HG02798 (cell line): ENCODE measurements around the gene NTN5.
"Not testable (repeated sequence)": the region's sequence is repeated elsewhere in the genome, so short reads cannot be mapped to it uniquely, and the experiment has no call there.

ENCODE experiments used
- ATAC-seq: cut with Tn5 transposase; IDR thresholded peaks from one replicate; pipeline ENCODE4 v1.9.1; 2021; ENCODE audit warnings: mild to moderate bottlenecking; ENCODE audit not compliant: unreplicated experiment, poor library complexity

The NTN5 gene

GRCh38 chr19:48633148-48634035 lies 39.4 kb downstream of the NTN5 start:
- no peak for ATAC-seq

- no peak for ATAC-seq
These were observed 40.1 kb downstream of the NTN5 start for GRCh38 chr19:48632692-48633147.

GRCh38 chr19:48632286-48632685 lies 40.5 kb downstream of the NTN5 start:
- ATAC-seq, result not testable (repeated sequence)

GRCh38 chr19:48631225-48631624 lies 41.6 kb downstream of the NTN5 start:
- no peak for ATAC-seq

GRCh38 chr19:48630296-48631063 lies 42.3 kb downstream of the NTN5 start:
- ATAC-seq, result no peak

GRCh38 chr19:48629599-48630295 lies 43.1 kb downstream of the NTN5 start:
- no peak for ATAC-seq

GRCh38 chr19:48629297-48629598 lies 43.6 kb downstream of the NTN5 start:
- no peak for ATAC-seq

- no peak for ATAC-seq
These were observed 44.1 kb downstream of the NTN5 start for GRCh38 chr19:48628486-48629296.

- no peak for ATAC-seq
These were observed 44.9 kb downstream of the NTN5 start for GRCh38 chr19:48627865-48628314.

GRCh38 chr19:48627201-48627864 lies 45.5 kb downstream of the NTN5 start:
- ATAC-seq, result no peak

GRCh38 chr19:48625891-48626327 lies 46.9 kb downstream of the NTN5 start:
- no peak for ATAC-seq

- no peak for ATAC-seq
These were observed 47.8 kb downstream of the NTN5 start for GRCh38 chr19:48624791-48625723.

GRCh38 chr19:48624067-48624594 lies 48.7 kb downstream of the NTN5 start:
- ATAC-seq, result peak; percentile 68

GRCh38 chr19:48623556-48624066 lies 49.2 kb downstream of the NTN5 start:
- ATAC-seq, result no peak

GRCh38 chr19:48619692-48620585 lies 52.9 kb downstream of the NTN5 start:
- ATAC-seq, result no peak

GRCh38 chr19:48618916-48619691 lies 53.7 kb downstream of the NTN5 start, which contains the start of the genes RPL18 and SPHK2:
Gene RPL18, minus strand, starts transcription at chr19:48619178. Its CDS starts 35 bp downstream, at chr19:48619143.
Gene SPHK2, plus strand, starts transcription at chr19:48619506. Its CDS starts 1,009 bp downstream, at chr19:48620515.
- peak; percentile 90 for ATAC-seq
